Stimulated activated CD4-positive, alpha-beta T cell treated with anti-CD3 and anti-CD28 coated beads, Interleukin-1b, Interleukin-23, amount 100 ng/mL, for 48 hours (primary cell): ENCODE results near the gene OPA1.

Source experiments
- DNase-seq: peaks from one replicate; pipeline ENCODE4 v3.0.0-alpha.2; 2020

OPA1 gene

GRCh38 chr3:193650585-193650984, 57.6 kb downstream of the OPA1 start:
- DNase-seq: no peak

- DNase-seq: no peak
These were observed 62.9 kb downstream of the OPA1 start for GRCh38 chr3:193655831-193656433.

- no peak for DNase-seq
These were observed 63.4 kb downstream of the OPA1 start for GRCh38 chr3:193656445-193656844.

- no peak for DNase-seq
These were observed 63.9 kb downstream of the OPA1 start for GRCh38 chr3:193656878-193657282.

GRCh38 chr3:193660171-193660570, 67.2 kb downstream of the OPA1 start:
- no peak for DNase-seq

- DNase-seq: no peak
These were observed 67.8 kb downstream of the OPA1 start for GRCh38 chr3:193660698-193661411.

GRCh38 chr3:193662757-193663322, 69.8 kb downstream of the OPA1 start:
- DNase-seq: no peak

GRCh38 chr3:193665370-193665989, 72.5 kb downstream of the OPA1 start:
- DNase-seq: no peak

- no peak for DNase-seq
These were observed 80.8 kb downstream of the OPA1 start for GRCh38 chr3:193673845-193674244.

GRCh38 chr3:193674714-193675113, 81.7 kb downstream of the OPA1 start:
- DNase-seq: no peak

- peak; percentile 18 for DNase-seq
These were observed 84.7 kb downstream of the OPA1 start for GRCh38 chr3:193677734-193678133.

- no peak for DNase-seq
These were observed 87.2 kb downstream of the OPA1 start for GRCh38 chr3:193680220-193680619.

- DNase-seq: no peak
These were observed 88.6 kb downstream of the OPA1 start for GRCh38 chr3:193681631-193682030.

- no peak for DNase-seq
These were observed 93.9 kb downstream of the OPA1 start for GRCh38 chr3:193686665-193687483.

- DNase-seq: no peak
These were observed 96.1 kb downstream of the OPA1 start for GRCh38 chr3:193688834-193689714.

GRCh38 chr3:193693774-193694173, 100.8 kb downstream of the OPA1 start:
- DNase-seq: no peak

- no peak for DNase-seq
These were observed 109.1 kb downstream of the OPA1 start for GRCh38 chr3:193701953-193702635.

GRCh38 chr3:193702967-193703366, 110.0 kb downstream of the OPA1 start:
- no peak for DNase-seq

- no peak for DNase-seq
These were observed 111.4 kb downstream of the OPA1 start for GRCh38 chr3:193704431-193704830.

- no peak for DNase-seq
These were observed 115.3 kb downstream of the OPA1 start for GRCh38 chr3:193708270-193708669.
